Ramos (cell line): Measurements from ENCODE around the gene GRIA4.
"Not testable (repeated sequence)": the region's sequence is repeated elsewhere in the genome, so short reads cannot be mapped to it uniquely, and the experiment has no call there.

Experiments
- in situ Hi-C: fragments of 300-500 bp; cut with MboI; formaldehyde crosslinking; loops from one replicate; pipeline ENCODE4 v1.14.3; 2022; ENCODE audit warnings: low sequenced_read_pairs; ENCODE audit not compliant: unreplicated experiment

GRIA4 gene

GRCh38 chr11:105781807-105782206 lies 171.9 kb downstream of the GRIA4 start:
- in situ Hi-C loops = no loop called here

DNA sequence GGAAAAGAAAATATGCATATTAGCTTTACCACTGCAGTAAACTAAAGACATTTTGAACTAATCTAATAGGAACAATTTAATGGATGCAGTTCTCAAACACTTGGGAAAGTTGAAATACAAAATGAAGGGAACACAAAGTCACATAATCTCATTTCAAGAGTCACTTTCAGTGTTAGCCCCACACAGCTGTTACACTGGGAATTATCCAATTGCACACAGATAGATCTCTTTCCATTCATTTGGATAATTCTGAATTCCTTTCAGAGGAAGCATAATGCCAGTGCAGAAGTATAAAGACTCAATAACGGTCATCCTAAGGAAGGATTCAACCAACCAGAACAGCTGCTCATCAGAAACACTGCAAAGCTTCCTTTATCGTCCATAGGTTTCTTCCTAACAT lies 173.3 kb downstream of the GRIA4 start:
- in situ Hi-C loops = no loop called here

DNA sequence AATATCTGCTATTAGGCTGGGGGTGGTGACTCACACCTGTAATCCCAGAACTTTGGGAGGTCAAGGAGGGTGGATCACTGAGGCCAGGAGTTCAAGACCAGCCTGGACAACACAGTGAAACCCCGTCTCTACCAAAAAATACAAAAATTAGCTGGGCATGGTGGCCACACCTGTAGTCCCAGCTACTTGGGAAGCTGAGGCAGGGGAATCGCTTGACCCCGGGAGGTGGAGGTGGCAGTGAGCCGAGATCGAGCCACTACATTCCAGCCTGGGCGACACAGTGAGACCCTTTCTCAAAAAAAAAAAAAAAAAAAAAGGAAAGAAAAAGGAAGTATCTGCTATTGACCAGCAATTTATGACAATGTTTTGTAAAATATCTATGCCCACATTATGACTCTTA lies 176.0 kb downstream of the GRIA4 start:
- in situ Hi-C loops = not testable (repeated sequence)

DNA sequence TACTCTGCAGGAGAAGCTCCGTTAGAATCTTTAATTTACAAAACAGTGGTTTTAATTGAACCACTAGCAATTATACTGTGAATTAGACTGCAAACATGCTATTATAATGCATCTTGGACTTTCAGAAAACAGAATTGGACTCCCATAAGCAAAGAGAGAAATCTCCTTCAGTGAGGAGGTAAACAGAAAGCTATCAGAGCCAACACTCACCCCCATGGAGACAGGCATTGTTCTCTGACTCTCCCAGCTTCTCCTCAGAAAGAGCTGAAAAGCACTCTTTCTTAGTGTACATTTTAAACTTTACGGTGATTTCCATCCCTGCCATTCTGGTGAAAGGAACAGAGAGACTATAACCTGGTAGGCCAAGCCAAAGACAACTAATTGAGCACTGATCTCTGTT lies 176.9 kb downstream of the GRIA4 start:
- in situ Hi-C loops = no loop called here

- in situ Hi-C loops = no loop called here
These were observed 179.9 kb downstream of the GRIA4 start for GRCh38 chr11:105789579-105790420.

GRCh38 chr11:105790840-105791239 lies 181.0 kb downstream of the GRIA4 start:
- in situ Hi-C loops = no loop called here

DNA sequence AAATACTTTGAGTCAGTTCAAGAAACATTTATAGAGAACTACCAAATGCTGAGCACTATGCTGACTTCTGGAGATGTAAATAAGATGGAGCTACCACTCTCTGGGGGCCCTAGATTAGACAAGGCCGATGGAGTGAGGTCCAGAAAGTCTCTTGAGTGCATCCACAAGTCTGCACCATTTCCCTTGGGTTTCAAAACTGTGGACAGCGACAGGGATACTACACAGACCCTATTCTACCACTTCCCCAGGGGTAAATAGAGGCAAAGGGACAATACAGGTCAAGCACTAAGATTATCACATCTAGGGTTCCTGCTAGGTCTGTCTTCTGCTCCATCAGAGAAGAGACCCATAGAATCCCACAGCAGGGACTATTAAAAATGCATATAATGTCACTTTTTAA lies 183.2 kb downstream of the GRIA4 start:
- in situ Hi-C loops = no loop called here

- in situ Hi-C loops = no loop called here
These were observed 189.4 kb downstream of the GRIA4 start for GRCh38 chr11:105799263-105799662.

DNA sequence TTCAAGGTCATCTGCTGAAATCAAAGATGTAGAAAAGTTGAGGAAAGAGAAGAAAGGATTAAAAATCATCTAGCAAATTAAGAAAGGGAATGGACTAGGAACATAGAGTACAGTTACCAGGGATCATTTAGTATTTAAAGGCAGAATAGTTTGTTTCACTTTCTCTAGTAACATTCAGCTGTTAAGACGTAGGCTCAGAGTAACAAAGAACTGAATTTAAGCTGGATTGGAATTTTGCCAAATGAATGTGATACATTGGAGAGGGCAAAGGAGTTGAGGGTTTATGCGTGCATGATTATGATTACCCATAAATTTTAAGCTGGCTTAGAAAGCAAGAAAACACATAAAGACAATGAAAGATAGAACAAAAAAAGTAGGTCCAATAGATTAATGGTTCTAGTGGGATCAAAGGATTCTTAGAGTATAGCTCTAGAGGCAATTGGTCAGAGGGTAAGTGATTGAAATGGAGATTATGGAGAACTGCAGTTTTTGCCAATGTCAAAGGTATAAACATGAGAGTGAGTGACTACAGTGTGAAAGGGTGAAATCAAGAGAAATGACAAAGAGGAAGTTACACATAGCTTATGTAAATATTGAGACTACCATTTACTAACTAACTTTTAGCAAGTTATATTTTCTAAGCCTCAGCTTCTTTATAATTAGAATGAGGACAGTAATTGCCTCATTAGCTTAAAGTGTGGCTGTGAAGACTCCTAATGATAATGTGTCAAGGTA lies 190.0 kb downstream of the GRIA4 start:
- in situ Hi-C loops = no loop called here

GRCh38 chr11:105802390-105802789 lies 192.5 kb downstream of the GRIA4 start:
- in situ Hi-C loops = no loop called here

GRCh38 chr11:105811242-105811641 lies 201.4 kb downstream of the GRIA4 start:
- in situ Hi-C loops = no loop called here

DNA sequence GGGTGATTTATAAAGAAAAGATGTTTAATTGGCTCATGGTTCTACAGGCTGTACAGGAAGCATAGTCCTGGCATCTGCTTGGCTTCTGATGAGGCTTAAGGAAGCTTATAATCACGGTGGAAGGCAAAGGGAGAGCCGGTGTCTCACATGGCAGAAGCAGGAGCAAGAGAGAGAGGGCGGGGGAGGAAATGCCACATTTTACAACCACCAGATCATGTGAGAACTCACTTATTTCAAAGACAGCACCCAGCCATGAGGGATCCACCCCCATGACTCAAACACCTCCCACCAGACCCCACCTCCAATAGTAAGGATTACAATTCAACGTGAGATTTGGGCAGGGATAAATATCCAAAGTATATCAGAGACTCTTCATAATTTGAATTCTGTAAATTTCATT lies 211.5 kb downstream of the GRIA4 start:
- in situ Hi-C loops = no loop called here

DNA sequence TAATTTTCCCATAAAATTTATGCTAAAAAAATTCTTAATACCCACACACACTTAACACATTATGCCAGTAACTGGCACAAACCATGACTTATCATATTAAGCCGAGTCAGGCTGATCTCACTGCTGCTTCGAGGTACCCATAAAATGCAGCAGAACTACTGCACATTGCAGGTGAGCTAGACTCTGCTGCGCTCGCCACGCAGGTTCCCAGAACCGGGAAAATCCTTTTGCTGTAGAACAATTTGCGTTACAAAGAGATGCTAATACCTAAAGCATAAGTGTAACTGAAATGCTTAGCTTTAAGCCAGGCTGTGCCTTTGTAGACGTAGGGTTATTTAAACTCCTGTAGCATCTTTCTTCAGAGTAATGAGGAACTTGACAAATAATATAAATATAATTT lies 211.9 kb downstream of the GRIA4 start:
- in situ Hi-C loops = no loop called here

GRCh38 chr11:105823495-105824033 lies 213.7 kb downstream of the GRIA4 start:
- in situ Hi-C loops = no loop called here

- in situ Hi-C loops = no loop called here
These were observed 214.7 kb downstream of the GRIA4 start for GRCh38 chr11:105824457-105825013.

GRCh38 chr11:105825141-105825540 lies 215.3 kb downstream of the GRIA4 start:
- in situ Hi-C loops = no loop called here

DNA sequence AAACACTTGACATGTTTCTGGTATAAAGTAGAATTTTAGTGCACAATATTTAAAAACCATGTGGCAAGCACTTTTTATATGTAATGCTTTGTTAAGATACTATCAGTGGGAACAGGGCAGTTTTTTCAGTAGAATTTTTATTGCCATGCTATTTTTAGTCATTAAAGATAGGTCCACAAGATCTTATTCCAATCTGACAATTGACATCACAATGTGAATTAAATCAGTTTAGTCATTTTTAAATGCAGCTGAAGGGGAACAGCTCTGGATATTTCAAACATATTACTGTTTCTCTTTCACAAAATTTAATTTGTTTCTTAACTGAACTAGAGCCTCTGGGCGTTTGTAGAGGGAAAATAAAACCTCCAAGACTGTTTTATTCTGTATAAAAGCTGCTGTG lies 218.0 kb downstream of the GRIA4 start:
- in situ Hi-C loops = no loop called here

GRCh38 chr11:105829084-105829483 lies 219.2 kb downstream of the GRIA4 start:
- in situ Hi-C loops = no loop called here

- in situ Hi-C loops = no loop called here
These were observed 224.6 kb downstream of the GRIA4 start for GRCh38 chr11:105834461-105834860.

- in situ Hi-C loops = no loop called here
These were observed 229.0 kb downstream of the GRIA4 start for GRCh38 chr11:105838668-105839384.
